ENCODE data around the gene USP25. TPM values are rescaled to one million over a fixed set of nuclear protein-coding genes. Genes with fewer than 3 reads are reported as not detected.

USP25 gene
- total and polyA plus RNA-seq, 2 donors (not counting 1 experiment from before 2014, with no cell fraction given), result 40.6 to 65.7 TPM

- H3K9me3 ChIP-seq (ENCODE audit: control insufficient read depth, insufficient read depth, low read depth, low read length), result no peaks in the 10 kb centered on the region
- no peaks in the 10 kb centered on the region for H3K36me3 ChIP-seq (ENCODE audit: control insufficient read depth, insufficient read depth, low read length)
- no peaks in the 10 kb centered on the region for H3K27me3 ChIP-seq (ENCODE audit: control insufficient read depth, insufficient read depth, low read length)
- no peak overlapping the region for H3K4me3 ChIP-seq (replicated peaks in 1 of 4; ENCODE audit: control extremely low read depth in 1 of 4, insufficient read depth in 1 of 4, low read depth in 3 of 4, low read length in 4 of 4)
- TF ChIP-seq CTCF (conservative IDR thresholded peaks at IDR 0.05 in 1 of 2, IDR thresholded peaks at IDR 0.05 in 1 of 2; ENCODE audit: low read depth in 1 of 2, low read length in 2 of 2) (no peak), EZH2 (IDR thresholded peaks at IDR 0.05; ENCODE audit: low read length, missing control alignments) (no peak)
- H3K4me1 ChIP-seq (ENCODE audit: control insufficient read depth, extremely low read depth, insufficient read depth, low read length), result no peaks in the 10 kb centered on the region
- no peak overlapping the region for H3K4me2 ChIP-seq (ENCODE audit: extremely low read depth, insufficient read depth, low read length)
- no peak overlapping the region for H3K9ac ChIP-seq (ENCODE audit: insufficient read depth, low read length)
- no peaks in the 10 kb centered on the region for H3K79me2 ChIP-seq (ENCODE audit: control insufficient read depth, insufficient read depth, low read length)
- H3K27ac ChIP-seq (ENCODE audit: insufficient read depth, low read length), result no peak overlapping the region
- no peaks in the 10 kb centered on the region for H4K20me1 ChIP-seq (ENCODE audit: control insufficient read depth, extremely low read depth, insufficient read depth, low read length)
- DNase-seq (ENCODE audit: low read depth in 2 of 2), result peak; percentile 26 to 36
- no peak overlapping the region for H2AFZ ChIP-seq (ENCODE audit: low read length)
Observed at GRCh38 chr21:15895142-15896106, 165.6 kb downstream of the USP25 start.

- Histone ChIP-seq H3K27me3 (ENCODE audit: control insufficient read depth, insufficient read depth, low read length) (no peaks in the 10 kb centered on the region), H3K9me3 (ENCODE audit: control insufficient read depth, insufficient read depth, low read depth, low read length) (no peaks in the 10 kb centered on the region), H3K4me1 (ENCODE audit: control insufficient read depth, extremely low read depth, insufficient read depth, low read length) (no peaks in the 10 kb centered on the region), H3K9ac (ENCODE audit: insufficient read depth, low read length) (no peak overlapping the region), H3K36me3 (ENCODE audit: control insufficient read depth, insufficient read depth, low read length) (no peaks in the 10 kb centered on the region), H2AFZ (ENCODE audit: low read length) (no peak overlapping the region), H3K4me2 (ENCODE audit: extremely low read depth, insufficient read depth, low read length) (no peak overlapping the region), H4K20me1 (ENCODE audit: control insufficient read depth, extremely low read depth, insufficient read depth, low read length) (no peaks in the 10 kb centered on the region), H3K79me2 (ENCODE audit: control insufficient read depth, insufficient read depth, low read length) (no peaks in the 10 kb centered on the region), H3K27ac (ENCODE audit: insufficient read depth, low read length) (no peak overlapping the region), H3K4me3 (replicated peaks in 1 of 4; ENCODE audit: control extremely low read depth in 1 of 4, insufficient read depth in 1 of 4, low read depth in 3 of 4, low read length in 4 of 4) (no peak overlapping the region)
- no peak for TF ChIP-seq EZH2 (IDR thresholded peaks at IDR 0.05; ENCODE audit: low read length, missing control alignments)
- no peak for TF ChIP-seq CTCF (conservative IDR thresholded peaks at IDR 0.05 in 1 of 2, IDR thresholded peaks at IDR 0.05 in 1 of 2; ENCODE audit: low read depth in 1 of 2, low read length in 2 of 2)
- no peak for DNase-seq (ENCODE audit: low read depth in 2 of 2)
Observed at GRCh38 chr21:15896501-15896900, 166.7 kb downstream of the USP25 start.

GRCh38 chr21:15904389-15904788 is 174.6 kb downstream of the USP25 start:
- H3K79me2 ChIP-seq (ENCODE audit: control insufficient read depth, insufficient read depth, low read length), result no peaks in the 10 kb centered on the region
- no peaks in the 10 kb centered on the region for H3K9me3 ChIP-seq (ENCODE audit: control insufficient read depth, insufficient read depth, low read depth, low read length)
- TF ChIP-seq EZH2 (IDR thresholded peaks at IDR 0.05; ENCODE audit: low read length, missing control alignments) (no peak), CTCF (conservative IDR thresholded peaks at IDR 0.05 in 1 of 2, IDR thresholded peaks at IDR 0.05 in 1 of 2; ENCODE audit: low read depth in 1 of 2, low read length in 2 of 2) (no peak)
- H2AFZ ChIP-seq (ENCODE audit: low read length), result no peak overlapping the region
- no peak for DNase-seq (ENCODE audit: low read depth in 2 of 2)
- H3K4me2 ChIP-seq (ENCODE audit: extremely low read depth, insufficient read depth, low read length), result no peak overlapping the region
- H4K20me1 ChIP-seq (ENCODE audit: control insufficient read depth, extremely low read depth, insufficient read depth, low read length), result no peaks in the 10 kb centered on the region
- H3K27me3 ChIP-seq (ENCODE audit: control insufficient read depth, insufficient read depth, low read length), result no peaks in the 10 kb centered on the region
- H3K36me3 ChIP-seq (ENCODE audit: control insufficient read depth, insufficient read depth, low read length), result no peaks in the 10 kb centered on the region
- H3K4me1 ChIP-seq (ENCODE audit: control insufficient read depth, extremely low read depth, insufficient read depth, low read length), result no peaks in the 10 kb centered on the region
- H3K9ac ChIP-seq (ENCODE audit: insufficient read depth, low read length), result no peak overlapping the region
- no peak overlapping the region for H3K4me3 ChIP-seq (replicated peaks in 1 of 4; ENCODE audit: control extremely low read depth in 1 of 4, insufficient read depth in 1 of 4, low read depth in 3 of 4, low read length in 4 of 4)
- no peak overlapping the region for H3K27ac ChIP-seq (ENCODE audit: insufficient read depth, low read length)
